Keratinocyte (primary cell): ENCODE measurements around the gene DNAH2. TPM values are rescaled to one million over a fixed set of nuclear protein-coding genes. Genes with fewer than 3 reads are reported as not detected.
A peak's percentile ranks its signal among the peaks of the same experiment; 100 is the strongest.

Source experiments
- DNase-seq: peaks from one replicate; pipeline ENCODE4 v3.0.0-alpha.2; 2011; ENCODE audit warnings: low read depth, missing footprints, low spot score
- FAIRE-seq: peaks from 2 replicates; lab custom pipeline; 2011; peaks lifted over from hg19 to GRCh38; lab: Jason Lieb, UNC
- H2AFZ ChIP-seq: 2 replicates; pipeline ENCODE4 v1.6.0; 2012; ENCODE audit warnings: low read length, control low read depth, inconsistent platforms; ENCODE audit not compliant: control insufficient read depth
- H3K27ac ChIP-seq: 2 replicates; pipeline ENCODE4 v1.5.1; 2011; ENCODE audit warnings: low read length; ENCODE audit not compliant: control insufficient read depth, insufficient read depth
- H3K27me3 ChIP-seq: 3 replicates; pipeline ENCODE4 v1.6.0; 2011; ENCODE audit warnings: low read length; ENCODE audit not compliant: control insufficient read depth, insufficient read depth; ENCODE audit errors: extremely low read depth
- H3K36me3 ChIP-seq, 2 experiments: 2 replicates in 1 of 2; 3 replicates in 1 of 2; pipeline ENCODE4 v1.5.1; 2011; ENCODE audit warnings: low read length in 2 of 2, mild to moderate bottlenecking in 1 of 2; ENCODE audit not compliant: control insufficient read depth in 2 of 2, insufficient read depth in 2 of 2; ENCODE audit errors: extremely low read depth in 1 of 2
- H3K4me1 ChIP-seq: 3 replicates; pipeline ENCODE4 v1.5.1; 2011; ENCODE audit warnings: low read length; ENCODE audit not compliant: control insufficient read depth, insufficient read depth; ENCODE audit errors: extremely low read depth
- H3K4me2 ChIP-seq: 3 replicates; pipeline ENCODE4 v1.6.0; 2011; ENCODE audit warnings: low read depth, low read length; ENCODE audit not compliant: control insufficient read depth, insufficient read depth; ENCODE audit errors: extremely low read depth
- H3K4me3 ChIP-seq, 3 experiments: fragments of 200-600 bp in 1 of 3; sonication (generic) in 1 of 3; 2 replicates in 2 of 3; 3 replicates in 1 of 3; pipeline ENCODE4 v1.5.1; 2011 to 2016; ENCODE audit warnings: low read length in 3 of 3, mild to moderate bottlenecking in 3 of 3, control low read depth in 2 of 3, inconsistent platforms in 1 of 3, low read depth in 1 of 3, mixed read lengths in 1 of 3, mixed run types in 1 of 3, moderate library complexity in 1 of 3; ENCODE audit not compliant: control insufficient read depth in 2 of 3, insufficient read depth in 2 of 3; ENCODE audit errors: extremely low read depth in 1 of 3
- H3K79me2 ChIP-seq: 2 replicates; pipeline ENCODE4 v1.6.0; 2012; ENCODE audit warnings: low read length; ENCODE audit not compliant: control insufficient read depth, insufficient read depth
- H3K9ac ChIP-seq: 3 replicates; pipeline ENCODE4 v1.6.0; 2011; ENCODE audit warnings: low read length; ENCODE audit not compliant: control insufficient read depth, insufficient read depth; ENCODE audit errors: extremely low read depth
- H3K9me1 ChIP-seq: 3 replicates; pipeline ENCODE4 v1.6.0; 2011; ENCODE audit warnings: low read length; ENCODE audit not compliant: control insufficient read depth, insufficient read depth; ENCODE audit errors: extremely low read depth
- H3K9me3 ChIP-seq: 2 replicates; pipeline ENCODE4 v1.5.1; 2012; ENCODE audit warnings: low read depth, low read length; ENCODE audit not compliant: control insufficient read depth
- H4K20me1 ChIP-seq: 3 replicates; pipeline ENCODE4 v1.6.0; 2011; ENCODE audit warnings: low read length; ENCODE audit not compliant: control insufficient read depth, insufficient read depth; ENCODE audit errors: extremely low read depth
- CTCF ChIP-seq, 3 experiments: IDR thresholded peaks in 1 of 3; conservative IDR thresholded peaks in 1 of 3; optimal IDR thresholded peaks in 1 of 3; 2 replicates in 2 of 3; 3 replicates in 1 of 3; pipeline versions ENCODE3 to v1.5.1; 2011; ENCODE audit warnings: low read length in 3 of 3, mild to moderate bottlenecking in 3 of 3, moderate library complexity in 2 of 3, control low read depth in 1 of 3, inconsistent platforms in 1 of 3; ENCODE audit not compliant: insufficient read depth in 2 of 3; ENCODE audit errors: extremely low read depth in 1 of 3
- EZH2 ChIP-seq: IDR thresholded peaks from one replicate; pipeline ENCODE4 v1.6.1; 2012; ENCODE audit warnings: inconsistent platforms, mild to moderate bottlenecking, low read length, moderate library complexity
- dilution Hi-C: fragments of 300-500 bp; cut with MboI; formaldehyde crosslinking; loops from one replicate; pipeline ENCODE4 v1.7.0; 2020; ENCODE audit warnings: low sequenced_read_pairs; ENCODE audit not compliant: extremely low pct_ligation_motif_present
- polyA plus RNA-seq, 5 experiments: library from polyadenylated mRNA; depleted of rRNA in 3 of 5; stranded (reverse) in 3 of 5; stranded (forward) in 1 of 5; unstranded in 1 of 5; fragments of >200 nt; gene quantifications; 1 replicate in 1 of 5; 2 replicates in 3 of 5; 3 replicates in 1 of 5; pipeline versions ENCODE4 v1.2.1 to v1.2.3, GENCODE V29; 2011 to 2012; ENCODE audit warnings: missing spikeins in 2 of 5, low read depth in 1 of 5, low replicate concordance in 1 of 5

The DNAH2 gene
- polyA plus RNA-seq, 1 donor (not counting 4 experiments of a cell fraction or from before 2014, with no cell fraction given), result 0.13 TPM

GRCh38 chr17:7843257-7843535 is 125.7 kb downstream of the DNAH2 start:
- H3K36me3 ChIP-seq, result peaks cover 14 to 16% of the 10 kb centered on the region in 2 experiments
- no peaks in the 10 kb centered on the region for H3K9me3 ChIP-seq
- H3K27me3 ChIP-seq, result no peaks in the 10 kb centered on the region
- H3K9ac ChIP-seq, result peak overlapping the region; percentile 99
- H3K4me3 ChIP-seq, result peak overlapping the region; percentile 67 to 98 (median 97)
- FAIRE-seq (no peak), DNase-seq (no peak)
- peak overlapping the region; percentile 99 for H3K4me2 ChIP-seq
- TF ChIP-seq EZH2 (no peak), CTCF (optimal IDR thresholded peaks at IDR 0.05 in 1 of 3, IDR thresholded peaks at IDR 0.05 in 1 of 3, conservative IDR thresholded peaks at IDR 0.05 in 1 of 3; ENCODE audit: extremely low read depth in 1 of 3, insufficient read depth in 2 of 3, low read length in 3 of 3) (no peak)
- peaks cover 30% of the 10 kb centered on the region for H3K79me2 ChIP-seq
- peak overlapping the region; percentile 99 for H3K27ac ChIP-seq
- H3K4me1 ChIP-seq, result peaks cover 44% of the 10 kb centered on the region
- H2AFZ ChIP-seq, result peak overlapping the region; percentile 22
- peaks cover 3% of the 10 kb centered on the region for H4K20me1 ChIP-seq
- no peaks in the 10 kb centered on the region for H3K9me1 ChIP-seq
- dilution Hi-C loops, result no loop called here

GRCh38 chr17:7843536-7844291 is 126.2 kb downstream of the DNAH2 start:
- H3K4me3 ChIP-seq, result peak overlapping the region; percentile 67 to 98 (median 97)
- no peak for DNase-seq
- H3K27ac ChIP-seq, result peak overlapping the region; percentile 99
- peaks cover 15 to 17% of the 10 kb centered on the region in 2 experiments for H3K36me3 ChIP-seq
- no peak for FAIRE-seq
- H3K4me2 ChIP-seq, result peak overlapping the region; percentile 99
- peak overlapping the region; percentile 99 for H3K9ac ChIP-seq
- dilution Hi-C loops, result no loop called here
- H3K27me3 ChIP-seq, result no peaks in the 10 kb centered on the region
- H2AFZ ChIP-seq, result peak overlapping the region; percentile 22
- no peak for TF ChIP-seq CTCF (optimal IDR thresholded peaks at IDR 0.05 in 1 of 3, IDR thresholded peaks at IDR 0.05 in 1 of 3, conservative IDR thresholded peaks at IDR 0.05 in 1 of 3; ENCODE audit: extremely low read depth in 1 of 3, insufficient read depth in 2 of 3, low read length in 3 of 3)
- no peak for TF ChIP-seq EZH2
- H3K79me2 ChIP-seq, result peaks cover 27% of the 10 kb centered on the region
- H3K9me3 ChIP-seq, result no peaks in the 10 kb centered on the region
- no peaks in the 10 kb centered on the region for H3K9me1 ChIP-seq
- peaks cover 40% of the 10 kb centered on the region for H3K4me1 ChIP-seq
- H4K20me1 ChIP-seq, result peaks cover 3% of the 10 kb centered on the region
